ENCODE results near the gene KRTAP10-1.

KRTAP10-1 gene

DNA sequence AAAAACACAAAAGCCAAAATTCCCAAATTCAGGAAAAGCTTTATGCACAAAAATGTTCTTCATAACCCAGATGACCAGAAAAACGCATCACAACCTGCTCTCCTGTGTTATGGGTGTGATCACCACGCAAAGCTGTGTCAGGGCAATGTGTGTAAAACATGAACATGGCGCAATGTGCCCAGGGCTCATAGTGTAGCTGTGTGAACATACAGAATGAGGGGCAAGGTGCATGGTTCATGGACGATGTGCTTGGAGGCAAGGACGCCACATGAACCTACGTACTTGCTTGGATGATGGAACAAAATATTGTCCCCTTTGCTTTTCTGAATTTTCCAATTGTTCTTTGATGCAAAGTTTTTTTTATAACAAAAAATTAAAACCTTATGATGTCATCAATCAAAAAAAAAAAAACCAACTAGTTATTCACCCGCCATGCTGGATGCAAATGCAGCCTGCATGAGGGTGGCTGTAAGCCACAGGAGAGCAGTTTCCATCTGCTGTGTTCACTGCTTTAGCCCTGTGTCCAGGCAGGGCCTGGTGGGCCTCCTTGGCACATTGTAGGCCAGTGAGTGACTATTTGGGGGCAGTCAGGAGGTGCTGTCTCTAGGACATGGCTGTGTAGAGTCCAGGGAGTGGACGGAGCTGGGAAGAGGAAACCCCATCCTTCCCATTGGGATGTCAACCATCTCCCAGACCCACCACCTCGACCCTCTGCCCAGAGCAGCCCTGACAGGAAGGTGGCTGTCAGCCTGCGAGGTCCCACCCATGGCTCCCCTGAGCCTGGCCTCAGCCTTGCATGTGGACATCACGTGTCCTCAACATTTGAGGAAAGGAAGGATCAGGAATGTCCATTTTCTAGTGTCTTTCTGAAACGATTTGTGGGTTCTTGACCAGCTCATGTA, 13.6 kb downstream of the KRTAP10-1 start:
- H3K4me3 ChIP-seq (replicated peaks; ENCODE audit: low read depth, low read length): no peak overlapping the region
- TF ChIP-seq, protein P1, sequence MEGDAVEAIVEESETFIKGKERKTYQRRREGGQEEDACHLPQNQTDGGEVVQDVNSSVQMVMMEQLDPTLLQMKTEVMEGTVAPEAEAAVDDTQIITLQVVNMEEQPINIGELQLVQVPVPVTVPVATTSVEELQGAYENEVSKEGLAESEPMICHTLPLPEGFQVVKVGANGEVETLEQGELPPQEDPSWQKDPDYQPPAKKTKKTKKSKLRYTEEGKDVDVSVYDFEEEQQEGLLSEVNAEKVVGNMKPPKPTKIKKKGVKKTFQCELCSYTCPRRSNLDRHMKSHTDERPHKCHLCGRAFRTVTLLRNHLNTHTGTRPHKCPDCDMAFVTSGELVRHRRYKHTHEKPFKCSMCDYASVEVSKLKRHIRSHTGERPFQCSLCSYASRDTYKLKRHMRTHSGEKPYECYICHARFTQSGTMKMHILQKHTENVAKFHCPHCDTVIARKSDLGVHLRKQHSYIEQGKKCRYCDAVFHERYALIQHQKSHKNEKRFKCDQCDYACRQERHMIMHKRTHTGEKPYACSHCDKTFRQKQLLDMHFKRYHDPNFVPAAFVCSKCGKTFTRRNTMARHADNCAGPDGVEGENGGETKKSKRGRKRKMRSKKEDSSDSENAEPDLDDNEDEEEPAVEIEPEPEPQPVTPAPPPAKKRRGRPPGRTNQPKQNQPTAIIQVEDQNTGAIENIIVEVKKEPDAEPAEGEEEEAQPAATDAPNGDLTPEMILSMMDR (IDR thresholded peaks at IDR 0.05; ENCODE audit: low read depth, low read length, missing control alignments): no peak
- no peak for DNase-seq (ENCODE audit: extremely low read depth, low read depth)

DNA sequence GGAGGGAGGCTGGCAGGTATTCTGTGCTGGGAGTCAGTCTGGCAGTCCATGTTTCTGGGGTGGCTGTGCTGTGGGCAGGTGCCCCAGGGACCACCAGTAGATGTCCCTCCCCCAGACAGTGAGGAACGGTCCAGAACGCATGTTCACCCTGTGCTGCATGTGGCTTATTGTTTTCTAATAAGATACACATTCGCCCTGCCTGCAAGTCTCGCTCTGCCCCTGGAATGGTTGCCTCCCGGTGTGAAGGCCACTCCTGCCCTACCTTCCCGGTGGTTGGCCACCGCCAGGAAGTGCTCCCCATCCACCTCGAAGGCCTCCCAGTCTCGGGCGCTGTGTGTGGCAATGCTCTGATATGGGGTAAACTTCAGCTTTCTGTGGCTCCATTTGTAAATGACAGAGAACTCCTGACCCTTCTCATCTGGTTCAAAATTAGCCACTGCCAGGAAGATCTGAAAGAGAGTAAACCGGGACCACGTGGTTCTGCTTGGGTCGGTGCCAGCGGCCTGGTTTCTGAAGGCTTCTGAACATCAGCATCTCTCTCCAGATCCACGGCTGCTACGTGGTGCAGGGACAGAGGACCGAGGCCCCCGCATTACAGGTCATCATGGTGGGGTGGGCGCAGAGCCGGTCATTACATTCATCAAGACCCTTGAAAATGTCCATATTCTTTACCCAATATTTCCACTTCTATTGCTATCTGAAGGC, 14.5 kb downstream of the KRTAP10-1 start:
- no peak overlapping the region for H3K4me3 ChIP-seq (replicated peaks; ENCODE audit: low read depth, low read length)
- no peak for DNase-seq (ENCODE audit: extremely low read depth, low read depth)
- TF ChIP-seq, protein P1 (IDR thresholded peaks at IDR 0.05; ENCODE audit: low read depth, low read length, missing control alignments): no peak

DNA sequence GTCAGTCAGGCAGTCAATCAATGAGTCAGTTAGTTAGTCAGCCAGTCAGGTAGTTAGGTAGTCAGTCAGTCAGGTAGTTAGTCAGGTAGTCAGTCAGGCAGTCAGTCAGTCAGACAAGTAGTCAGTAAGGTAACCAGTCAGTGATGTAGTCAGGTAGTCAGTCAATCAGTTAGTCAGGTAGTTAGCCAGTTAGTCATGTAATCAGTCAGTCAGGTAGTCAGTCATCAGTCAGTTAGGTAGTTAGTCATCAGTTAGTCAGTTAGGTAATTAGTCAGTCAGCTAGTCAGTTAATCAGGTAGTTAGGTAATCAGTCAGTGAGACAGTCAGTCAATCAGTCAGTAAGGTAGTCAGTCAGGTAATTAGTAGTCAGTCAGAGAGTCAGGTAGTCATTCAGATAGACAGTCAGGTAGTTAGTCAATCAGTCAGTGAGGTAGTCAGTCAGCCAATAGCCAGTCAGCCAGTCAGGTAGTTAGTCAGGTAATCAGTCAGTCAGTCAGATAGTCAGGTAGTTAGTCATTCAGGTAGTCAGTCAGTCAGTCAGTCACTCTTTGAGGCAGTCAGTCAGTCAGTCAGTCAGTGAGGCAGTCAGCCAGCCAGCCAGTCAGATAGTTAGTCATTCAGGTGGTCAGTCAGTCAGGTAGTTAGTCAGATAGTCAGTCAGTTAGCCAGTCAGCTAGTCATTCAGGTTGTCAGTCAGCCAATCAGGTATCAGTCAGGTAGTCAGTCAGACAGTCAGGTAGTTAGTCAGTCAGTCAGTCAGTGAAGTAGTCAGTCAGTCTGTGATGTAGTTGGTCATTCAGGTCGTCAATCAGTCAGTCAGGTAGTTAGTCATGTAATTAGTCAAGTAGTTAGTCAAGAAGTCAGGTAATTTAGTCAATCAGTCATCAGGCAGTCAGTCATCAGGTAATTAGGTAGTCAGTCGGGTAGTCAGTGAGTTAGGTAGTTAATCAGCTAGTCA, 15.3 kb downstream of the KRTAP10-1 start:
- no peak overlapping the region for H3K4me3 ChIP-seq (replicated peaks; ENCODE audit: low read depth, low read length)
- TF ChIP-seq, protein P1 (IDR thresholded peaks at IDR 0.05; ENCODE audit: low read depth, low read length, missing control alignments): no peak
- no peak for DNase-seq (ENCODE audit: extremely low read depth, low read depth)

DNA sequence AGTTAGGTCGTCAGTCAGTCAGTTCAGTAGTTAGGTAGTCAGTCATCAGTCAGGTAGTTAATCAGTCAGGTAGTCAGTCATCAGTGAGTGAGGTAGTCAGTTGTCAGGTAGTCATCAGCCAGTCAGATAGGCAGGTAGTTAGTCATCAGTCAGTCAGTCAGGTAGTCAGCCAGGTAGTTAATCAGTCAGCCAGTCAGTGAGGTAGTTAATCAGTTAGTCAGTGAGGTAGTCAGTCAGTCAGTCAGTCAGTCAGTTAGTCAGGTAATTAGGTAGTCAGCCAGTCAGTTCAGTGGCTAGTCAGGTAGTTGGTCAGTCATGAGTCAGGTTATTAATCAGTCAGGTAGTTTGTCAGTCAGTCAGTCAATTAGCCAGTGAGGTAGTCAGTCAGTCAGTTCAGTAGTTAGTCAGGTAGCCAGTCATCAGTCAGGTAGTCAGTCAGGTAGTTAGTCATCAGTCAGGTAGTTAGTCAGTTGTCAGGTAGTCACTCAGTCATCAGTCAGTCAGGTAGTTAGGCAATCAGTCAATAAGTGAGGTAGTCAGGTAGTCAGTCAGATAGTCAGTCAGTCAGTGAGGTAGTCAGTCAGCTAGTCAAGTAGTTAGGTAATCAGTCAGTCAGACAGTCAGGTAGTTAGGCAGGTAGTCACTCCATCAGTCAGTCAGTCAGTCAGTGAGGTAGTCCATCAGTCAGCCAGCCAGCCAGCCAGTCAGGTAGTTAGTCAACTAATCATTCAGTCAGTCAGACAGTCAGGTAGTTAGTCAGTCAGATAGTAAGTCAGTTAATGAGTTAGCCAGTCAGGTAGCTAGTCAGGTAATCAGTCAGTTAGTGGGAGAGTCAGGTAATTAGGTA, 16.2 kb downstream of the KRTAP10-1 start:
- no peak for DNase-seq (ENCODE audit: extremely low read depth, low read depth)
- TF ChIP-seq, protein P1 (IDR thresholded peaks at IDR 0.05; ENCODE audit: low read depth, low read length, missing control alignments): no peak
- H3K4me3 ChIP-seq (replicated peaks; ENCODE audit: low read depth, low read length): no peak overlapping the region

DNA sequence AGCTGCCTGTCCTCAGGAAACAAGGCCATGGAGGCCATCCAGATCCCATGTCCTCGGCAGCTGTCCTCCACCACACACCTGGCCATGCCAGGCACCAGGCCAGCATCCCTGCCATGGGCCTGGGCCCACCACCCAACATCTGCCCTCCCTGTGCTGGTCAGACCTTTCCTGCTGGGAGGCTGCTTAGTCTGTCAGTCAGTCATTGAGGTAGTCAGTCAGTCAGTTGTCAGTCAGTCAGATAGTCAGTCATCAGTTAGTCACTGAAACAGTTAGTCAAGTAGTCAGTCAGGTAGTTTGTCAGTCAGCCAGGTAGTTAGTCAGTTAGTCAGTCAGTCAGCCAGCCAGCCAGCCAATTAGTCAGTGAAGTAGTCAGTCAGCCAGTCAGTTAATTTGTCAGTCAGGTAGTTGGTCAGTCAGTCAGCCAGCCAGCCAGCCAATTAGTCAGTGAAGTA, 17.2 kb downstream of the KRTAP10-1 start:
- no peak for DNase-seq (ENCODE audit: extremely low read depth, low read depth)
- TF ChIP-seq, protein P1 (IDR thresholded peaks at IDR 0.05; ENCODE audit: low read depth, low read length, missing control alignments): no peak

More for the DNA sequence above, 17.2 kb downstream of the KRTAP10-1 start:
- H3K4me3 ChIP-seq (replicated peaks; ENCODE audit: low read depth, low read length): no peak overlapping the region
